Suppressor macrophage (primary cell): Measurements from ENCODE around the gene MEI1.
A peak's percentile ranks its signal among the peaks of the same experiment; 100 is the strongest.
"Not testable (repeated sequence)": the region's sequence is repeated elsewhere in the genome, so short reads cannot be mapped to it uniquely, and the experiment has no call there.

Experiments used
- DNase-seq, 4 experiments: peaks; one replicate each; pipeline ENCODE4 v3.0.0-alpha.2; 2020 to 2022

The MEI1 gene

GRCh38 chr22:41825376-41825775 is 126.1 kb downstream of the MEI1 start:
- no peak for DNase-seq

GRCh38 chr22:41826021-41826420 is 126.7 kb downstream of the MEI1 start:
- no peak for DNase-seq

- no peak for DNase-seq
These were observed 127.4 kb downstream of the MEI1 start for GRCh38 chr22:41826430-41827383.

- no peak for DNase-seq
These were observed 128.4 kb downstream of the MEI1 start for GRCh38 chr22:41827671-41828070.

GRCh38 chr22:41828516-41828915 is 129.2 kb downstream of the MEI1 start:
- DNase-seq: no peak

GRCh38 chr22:41830174-41830573 is 130.9 kb downstream of the MEI1 start:
- DNase-seq: no peak

- DNase-seq: peak; percentile 73 to 88 (median 86)
These were observed 132.1 kb downstream of the MEI1 start for GRCh38 chr22:41831383-41831782.

GRCh38 chr22:41831828-41832552 is 132.7 kb downstream of the MEI1 start:
- peak in 1 of 4 experiments; percentile 45 for DNase-seq

- peak; percentile 100 for DNase-seq
These were observed 133.5 kb downstream of the MEI1 start, which contains the start of gene SREBF2 for GRCh38 chr22:41832553-41833368. Gene SREBF2, plus strand, starts transcription at chr22:41833105. Its CDS starts 166 bp downstream, at chr22:41833271.

GRCh38 chr22:41833369-41834004 is 134.2 kb downstream of the MEI1 start:
- peak; percentile 36 to 73 (median 56) for DNase-seq

- peak in 3 of 4 experiments; percentile 13 to 47 (median 27) for DNase-seq
These were observed 135.0 kb downstream of the MEI1 start for GRCh38 chr22:41834005-41834944.

GRCh38 chr22:41835462-41835861 is 136.2 kb downstream of the MEI1 start:
- not testable (repeated sequence) for DNase-seq

- DNase-seq: no peak
These were observed 137.2 kb downstream of the MEI1 start for GRCh38 chr22:41836551-41836950.

- no peak for DNase-seq
These were observed 139.7 kb downstream of the MEI1 start for GRCh38 chr22:41838842-41839618.

GRCh38 chr22:41840216-41840615 is 140.9 kb downstream of the MEI1 start:
- DNase-seq: no peak

GRCh38 chr22:41841085-41841712 is 141.9 kb downstream of the MEI1 start:
- DNase-seq: no peak

- no peak for DNase-seq
These were observed 144.0 kb downstream of the MEI1 start for GRCh38 chr22:41842996-41843970.

GRCh38 chr22:41844036-41844435 is 144.7 kb downstream of the MEI1 start:
- DNase-seq: no peak
